ENCODE data around the gene BCL2L14.
A peak's percentile ranks its signal among the peaks of the same experiment; 100 is the strongest.

BCL2L14 gene

DNA sequence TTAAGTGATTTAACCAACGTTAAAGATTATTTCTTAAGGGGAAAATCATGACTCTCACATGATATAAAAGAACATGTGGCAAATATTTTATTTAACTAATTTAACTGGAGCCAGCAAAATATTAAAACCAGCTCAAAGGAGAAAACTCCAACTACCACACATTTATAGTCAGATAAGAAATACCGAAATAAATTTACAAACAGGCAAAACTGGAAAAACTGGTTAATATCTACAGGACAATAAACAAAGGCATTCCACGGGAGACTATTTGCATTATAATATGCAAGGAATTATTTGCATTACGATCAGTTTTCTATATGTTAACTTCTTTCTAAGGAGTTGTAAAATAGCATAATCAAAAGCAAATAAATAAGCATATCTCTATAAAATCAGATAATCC, 13.8 kb upstream of the BCL2L14 start:
- no peak for DNase-seq

DNA sequence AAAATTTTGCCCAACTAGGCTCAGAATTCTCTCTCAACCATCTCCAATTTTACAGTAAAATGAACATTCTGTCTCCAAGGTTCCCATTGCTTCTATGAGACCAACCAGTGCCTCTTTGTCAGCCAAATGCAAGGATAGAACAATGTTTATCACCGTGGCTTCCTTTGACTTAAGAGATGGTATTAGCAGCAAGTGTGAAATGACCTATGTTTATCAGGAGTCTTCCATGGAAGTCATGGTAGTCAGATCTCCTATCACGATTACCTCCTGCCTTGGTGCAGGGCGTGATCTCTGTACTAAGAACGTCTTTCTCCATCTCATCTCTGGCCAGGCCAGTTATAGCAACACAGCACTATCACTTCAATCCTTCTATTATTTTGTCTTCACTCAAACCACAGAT, 6.1 kb upstream of the BCL2L14 start:
- no peak for DNase-seq

DNA sequence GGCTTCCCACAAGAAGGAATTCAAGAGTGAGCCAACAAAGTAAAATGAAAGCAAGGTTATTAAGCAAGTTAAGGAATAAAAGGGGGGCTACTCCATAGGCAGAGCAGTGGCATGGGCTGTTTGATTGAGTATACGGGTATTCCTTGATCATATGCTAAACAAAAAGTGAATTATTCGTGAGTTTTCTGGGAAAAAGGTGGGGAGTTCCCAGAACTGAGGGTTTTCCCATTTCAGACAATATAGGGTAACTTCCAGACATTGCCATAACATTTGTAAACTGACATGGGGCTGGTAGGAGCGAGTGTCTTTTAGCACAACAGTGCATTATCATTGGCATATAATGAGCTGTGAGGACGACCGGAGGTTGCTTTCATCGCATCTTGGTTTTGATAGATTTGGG, 2.0 kb upstream of the BCL2L14 start:
- no peak for DNase-seq

DNA sequence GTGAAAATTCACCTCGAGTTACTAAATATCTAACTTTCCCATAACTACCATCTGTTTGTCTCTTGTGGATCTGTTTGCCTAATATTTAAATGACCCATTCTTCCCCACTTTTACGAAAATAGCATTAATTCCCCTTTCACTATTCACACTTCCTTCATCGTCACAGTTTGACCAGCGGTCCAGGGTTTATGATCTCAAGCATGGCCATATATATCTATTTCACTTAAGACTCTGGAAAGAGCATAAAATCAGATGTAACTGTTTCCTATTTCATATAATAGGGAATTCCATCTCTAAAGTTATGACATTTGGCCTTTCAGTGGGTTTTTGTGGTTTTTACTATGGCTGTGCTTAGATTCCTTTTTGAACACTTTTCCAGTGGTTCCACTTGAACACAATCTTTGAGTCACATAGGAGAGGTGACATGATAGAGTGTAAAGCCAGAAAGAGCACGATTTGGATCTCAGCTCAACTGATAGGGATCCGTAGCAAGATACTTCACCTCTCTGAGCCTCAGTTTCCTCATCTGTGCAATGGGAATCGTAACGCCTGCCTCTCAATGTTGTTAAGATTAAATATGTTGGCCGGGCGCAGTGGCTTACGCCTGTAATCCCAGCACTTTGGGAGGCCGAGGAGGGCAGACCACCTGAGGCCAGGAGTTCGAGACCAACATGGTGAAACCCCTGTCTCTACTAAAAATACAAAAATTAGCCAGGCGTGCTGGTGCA, 754 bp upstream of the BCL2L14 start:
- DNase-seq, result no peak

DNA sequence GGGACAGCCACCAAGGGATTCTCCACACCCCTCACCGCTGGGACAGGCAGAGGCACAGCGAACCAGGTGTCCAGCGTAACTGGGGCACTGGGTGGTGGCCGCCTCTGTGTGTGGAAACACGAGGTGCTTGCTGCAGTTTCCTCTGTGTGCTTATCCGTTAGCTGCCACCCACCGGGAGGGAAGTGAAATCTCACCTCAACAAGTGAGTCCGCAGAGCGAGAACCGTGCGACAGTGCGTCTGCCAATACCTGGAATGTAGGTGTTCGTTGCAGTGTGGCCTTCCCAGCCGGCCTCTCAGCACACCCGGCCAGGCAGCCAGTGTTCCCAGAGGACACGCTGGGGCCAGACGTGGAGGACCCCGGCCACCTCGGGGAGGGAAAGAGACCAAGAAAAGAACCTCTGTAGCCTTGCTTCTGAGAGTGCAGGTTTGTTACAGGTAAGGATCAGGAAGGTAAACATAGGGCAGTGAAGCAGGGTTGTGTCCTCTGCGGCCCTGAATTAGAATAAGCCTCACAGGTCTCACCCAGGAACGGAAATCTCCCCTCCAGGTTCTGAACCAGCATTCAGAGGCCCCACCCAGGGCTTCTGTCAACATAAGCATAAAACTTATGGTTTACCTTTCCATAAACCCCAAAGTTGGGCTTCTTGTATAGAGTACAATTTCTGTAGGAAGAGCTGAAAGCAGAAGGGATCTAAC, 1.5 kb downstream of the BCL2L14 start:
- no peak for DNase-seq

DNA sequence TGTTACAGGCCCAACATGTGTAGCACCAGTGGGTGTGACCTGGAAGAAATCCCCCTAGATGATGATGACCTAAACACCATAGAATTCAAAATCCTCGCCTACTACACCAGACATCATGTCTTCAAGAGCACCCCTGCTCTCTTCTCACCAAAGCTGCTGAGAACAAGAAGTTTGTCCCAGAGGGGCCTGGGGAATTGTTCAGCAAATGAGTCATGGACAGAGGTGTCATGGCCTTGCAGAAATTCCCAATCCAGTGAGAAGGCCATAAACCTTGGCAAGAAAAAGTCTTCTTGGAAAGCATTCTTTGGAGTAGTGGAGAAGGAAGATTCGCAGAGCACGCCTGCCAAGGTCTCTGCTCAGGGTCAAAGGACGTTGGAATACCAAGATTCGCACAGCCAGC, 8.6 kb downstream of the BCL2L14 start:
- no peak for DNase-seq

DNA sequence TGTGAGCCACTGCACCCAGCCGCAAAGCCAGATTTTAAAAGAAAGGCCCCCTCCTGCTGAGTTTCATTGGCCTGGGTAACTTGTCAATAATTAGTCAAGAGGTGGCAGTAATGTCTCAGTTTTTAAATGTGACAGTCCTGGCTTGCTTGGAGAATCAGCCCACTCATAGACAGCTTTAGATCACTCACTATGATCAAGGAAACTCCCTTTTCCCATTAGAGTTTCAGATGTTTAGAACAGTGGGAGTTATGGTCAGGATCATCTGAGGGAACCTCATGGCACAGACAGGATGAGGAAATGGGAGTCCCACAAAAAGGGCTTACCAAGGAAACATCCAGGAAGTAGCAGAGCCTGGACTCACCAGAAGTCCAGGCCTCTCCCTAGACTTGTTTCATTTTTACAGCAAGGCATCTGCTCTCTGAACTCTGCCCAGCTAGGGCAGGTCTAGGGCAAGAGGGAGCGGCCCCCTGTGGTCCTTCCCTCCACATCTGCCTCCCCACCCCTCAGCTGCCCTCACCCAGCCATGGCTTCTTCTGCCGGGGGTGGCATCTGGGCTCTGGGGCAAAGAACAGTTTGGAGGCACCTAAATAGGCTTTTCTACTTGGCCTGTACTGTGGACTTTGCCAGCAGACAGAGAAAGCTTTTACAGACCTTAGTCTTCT, 11.2 kb downstream of the BCL2L14 start:
- peak; percentile 72 for DNase-seq

DNA sequence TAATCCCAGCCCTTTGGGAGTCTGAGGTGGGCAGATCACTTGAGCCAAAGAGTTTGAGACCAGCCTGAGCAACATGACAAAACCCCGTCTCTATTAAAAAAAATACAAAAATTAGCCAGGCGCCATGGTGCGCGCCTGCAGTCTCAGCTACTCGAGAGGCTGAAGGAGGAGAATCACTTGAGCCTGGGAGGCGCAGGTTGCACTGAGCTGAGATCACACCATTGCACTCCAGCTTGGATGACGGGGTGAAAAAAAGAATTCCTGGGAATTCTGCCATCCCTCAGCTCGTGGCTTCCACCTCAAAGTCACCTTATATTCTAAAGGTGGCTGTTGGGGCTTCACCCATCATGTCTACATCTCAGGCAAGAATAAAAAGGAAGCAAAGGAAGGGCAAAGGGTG, 12.9 kb downstream of the BCL2L14 start:
- DNase-seq, result no peak

DNA sequence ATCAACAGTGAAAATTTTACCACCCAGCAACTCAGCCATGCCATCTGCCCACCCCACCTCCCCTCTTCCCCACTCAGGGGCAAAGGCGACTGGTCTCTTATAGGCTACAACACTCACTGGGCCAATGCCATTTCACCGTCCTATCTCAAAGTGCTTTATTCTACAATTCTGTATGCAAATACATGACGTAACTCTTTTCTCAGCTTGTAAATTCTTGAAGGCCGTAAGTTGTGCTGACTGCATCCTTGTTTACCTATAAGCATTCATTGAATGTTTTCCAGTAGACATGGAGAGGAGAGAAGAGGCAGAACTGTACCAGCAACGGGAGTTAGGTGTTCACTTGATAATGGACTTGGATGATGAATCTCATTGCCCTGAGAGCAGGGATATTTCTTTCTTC, 15.6 kb downstream of the BCL2L14 start:
- DNase-seq, result no peak

DNA sequence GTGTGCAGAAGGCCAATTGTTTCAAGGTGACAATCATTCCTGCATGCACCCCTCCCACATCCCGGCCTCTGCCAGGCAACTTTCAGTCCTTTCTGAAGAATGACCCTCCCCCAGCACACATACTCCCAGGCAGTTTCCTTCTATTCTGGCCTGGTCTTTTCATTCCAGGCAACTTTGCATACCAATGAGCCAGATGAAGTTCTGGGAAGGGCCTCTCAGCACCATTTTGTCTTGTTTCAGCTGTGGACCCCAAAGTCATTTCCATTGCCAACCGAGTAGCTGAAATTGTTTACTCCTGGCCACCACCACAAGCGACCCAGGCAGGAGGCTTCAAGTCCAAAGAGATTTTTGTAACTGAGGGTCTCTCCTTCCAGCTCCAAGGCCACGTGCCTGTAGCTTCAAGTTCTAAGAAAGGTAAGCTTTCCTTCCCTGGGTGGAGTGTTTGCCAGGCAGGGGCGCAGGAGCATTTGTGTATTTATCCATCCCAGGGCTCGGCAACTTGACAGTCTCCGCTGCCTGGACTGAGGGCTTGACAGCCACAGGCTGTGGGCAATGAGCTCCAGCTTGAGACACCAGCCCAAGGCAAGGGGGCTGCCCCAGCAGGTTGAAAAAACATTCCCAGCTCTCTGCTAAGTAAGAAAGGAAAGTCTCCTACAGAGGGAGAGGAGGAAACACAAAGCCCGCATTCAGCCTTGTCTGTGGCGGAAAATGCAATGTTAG, 16.4 kb downstream of the BCL2L14 start:
- no peak for DNase-seq

DNA sequence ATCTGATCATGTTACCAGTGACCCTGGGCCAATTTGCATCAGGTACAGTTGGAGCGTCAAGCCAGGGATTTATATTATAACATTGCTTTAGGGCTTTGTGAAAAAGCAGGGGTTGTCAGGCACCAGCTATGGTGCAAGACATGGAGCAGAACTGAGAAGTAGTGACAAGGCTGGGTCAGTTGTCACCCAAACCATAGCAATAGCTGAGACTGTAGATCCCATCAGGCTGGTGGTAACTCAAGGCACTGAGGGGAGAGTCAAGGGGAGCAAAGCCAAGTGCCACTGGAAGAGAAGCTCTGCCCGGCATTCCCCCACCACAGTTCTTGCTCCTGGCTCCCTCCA, 16.9 kb downstream of the BCL2L14 start:
- no peak for DNase-seq

DNA sequence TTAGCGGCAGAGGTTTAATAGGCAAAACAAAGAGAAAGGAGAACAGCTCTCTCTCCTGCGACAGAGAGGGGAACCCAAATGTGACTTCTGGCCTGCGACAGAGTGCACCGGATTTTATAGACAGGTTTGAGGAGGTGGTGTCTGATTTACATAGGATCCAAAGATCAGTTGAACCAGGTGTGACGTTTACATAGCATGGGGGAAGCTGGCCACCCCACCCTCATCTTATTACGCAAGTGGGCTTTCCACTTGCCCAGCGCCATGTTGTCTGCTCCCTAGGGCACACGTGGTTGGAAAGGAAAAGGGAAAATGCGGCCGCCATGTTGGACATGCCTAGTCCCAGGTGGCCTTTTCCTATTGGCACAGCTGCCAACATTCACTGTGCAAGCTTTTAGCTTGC, 17.4 kb downstream of the BCL2L14 start:
- no peak for DNase-seq

DNA sequence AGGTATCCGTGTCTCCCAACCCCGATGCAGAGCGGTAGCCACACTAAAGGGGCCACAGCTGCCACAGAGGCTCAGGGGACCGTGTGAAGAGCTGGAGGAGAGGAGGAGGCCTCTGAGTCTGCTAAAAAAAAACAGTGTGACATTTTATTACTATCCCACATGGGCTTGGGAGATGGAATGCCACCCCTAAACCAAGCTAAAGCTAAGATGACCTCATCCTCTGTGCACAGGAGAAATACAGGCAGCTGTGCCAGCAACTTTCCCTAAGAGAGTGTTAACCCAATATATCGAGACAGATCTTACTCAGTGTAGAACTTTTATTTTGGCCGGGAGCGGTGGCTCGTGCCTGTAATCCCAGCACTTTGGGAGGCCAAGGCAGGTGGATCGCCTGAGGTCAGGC, 18.0 kb downstream of the BCL2L14 start:
- no peak for DNase-seq

DNA sequence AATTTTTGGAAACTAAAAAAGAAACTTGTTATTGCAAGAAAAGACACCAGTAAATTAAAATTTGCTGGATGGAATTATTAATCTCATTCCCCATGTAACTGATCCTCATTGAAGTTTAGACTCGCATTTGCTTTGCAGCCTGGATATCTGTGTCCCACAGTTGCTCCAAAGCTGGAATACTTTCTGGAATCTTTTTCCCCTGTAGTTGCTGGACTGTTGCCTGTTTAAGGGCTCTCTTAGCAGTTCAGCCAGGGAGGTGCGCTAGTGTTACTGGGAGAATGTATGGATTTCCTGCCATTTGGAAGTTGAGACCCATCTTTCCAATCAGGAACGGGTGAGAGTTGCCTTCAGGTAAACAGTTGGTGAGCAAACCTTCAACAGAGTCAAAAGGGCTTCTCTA, 20.3 kb downstream of the BCL2L14 start:
- DNase-seq, result no peak

DNA sequence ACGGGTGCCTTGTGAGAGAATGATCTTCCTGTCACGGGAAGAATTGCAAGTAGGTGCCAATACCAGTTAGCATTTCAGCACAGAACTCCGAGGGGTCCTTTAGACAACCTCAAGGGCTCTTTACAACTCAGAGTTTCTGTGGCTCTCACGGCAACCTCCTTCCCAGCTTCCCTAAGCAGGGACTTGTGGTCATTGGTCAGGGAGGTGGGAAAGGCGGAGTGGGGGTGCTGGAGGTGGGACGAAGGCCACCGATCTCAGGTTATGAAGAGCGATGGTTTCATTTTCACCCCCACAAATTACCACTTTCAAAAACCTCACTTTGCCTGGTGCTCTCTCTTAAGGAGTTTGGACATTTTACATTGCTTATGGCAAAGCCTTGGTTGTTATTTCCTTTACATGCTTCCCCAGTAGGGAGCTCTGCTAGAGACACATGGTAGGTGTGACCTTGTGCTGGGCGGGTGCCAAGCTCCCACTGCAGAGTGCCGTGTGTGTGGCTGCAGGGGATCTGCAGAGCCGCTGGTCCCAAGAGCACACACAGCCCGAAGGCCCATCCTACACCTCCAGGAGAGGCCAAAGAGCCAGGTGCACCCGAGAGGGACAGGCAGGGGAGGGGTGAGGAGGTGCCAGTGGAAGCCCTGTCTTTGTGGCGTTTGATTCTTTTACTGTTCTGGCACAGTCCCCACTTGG, 21.4 kb downstream of the BCL2L14 start:
- DNase-seq, result no peak

DNA sequence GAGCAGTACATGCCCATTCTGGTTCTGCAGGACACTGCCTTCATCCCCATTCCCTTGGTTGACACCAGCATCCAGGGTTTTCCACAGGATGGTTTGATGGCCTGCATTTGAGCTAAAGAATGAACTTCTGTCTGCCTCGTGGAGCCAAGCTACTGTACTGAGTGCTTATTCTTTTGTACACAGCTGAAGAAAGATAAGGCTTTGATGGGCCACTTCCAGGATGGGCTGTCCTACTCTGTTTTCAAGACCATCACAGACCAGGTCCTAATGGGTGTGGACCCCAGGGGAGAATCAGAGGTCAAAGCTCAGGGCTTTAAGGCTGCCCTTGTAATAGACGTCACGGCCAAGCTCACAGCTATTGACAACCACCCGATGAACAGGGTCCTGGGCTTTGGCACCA, 23.7 kb downstream of the BCL2L14 start:
- no peak for DNase-seq

DNA sequence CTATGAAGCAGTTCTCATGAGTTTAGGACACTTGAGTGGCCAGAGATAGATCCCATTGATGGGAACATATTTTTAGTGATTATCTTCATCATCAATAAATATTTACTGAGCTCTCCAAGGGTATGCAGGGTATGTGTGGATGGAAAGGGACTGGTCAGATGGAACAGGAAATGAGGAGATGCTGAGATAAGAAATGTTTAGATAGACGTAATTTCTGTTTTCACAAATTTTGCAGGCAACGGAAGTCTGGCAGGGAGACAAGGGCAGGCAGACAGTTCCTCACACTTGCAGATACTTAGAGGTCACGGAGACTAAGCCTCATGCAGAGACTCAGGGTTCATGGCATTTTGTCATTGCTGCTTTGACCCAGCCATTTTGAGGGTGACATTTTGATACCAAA, 24.3 kb downstream of the BCL2L14 start:
- DNase-seq, result no peak

DNA sequence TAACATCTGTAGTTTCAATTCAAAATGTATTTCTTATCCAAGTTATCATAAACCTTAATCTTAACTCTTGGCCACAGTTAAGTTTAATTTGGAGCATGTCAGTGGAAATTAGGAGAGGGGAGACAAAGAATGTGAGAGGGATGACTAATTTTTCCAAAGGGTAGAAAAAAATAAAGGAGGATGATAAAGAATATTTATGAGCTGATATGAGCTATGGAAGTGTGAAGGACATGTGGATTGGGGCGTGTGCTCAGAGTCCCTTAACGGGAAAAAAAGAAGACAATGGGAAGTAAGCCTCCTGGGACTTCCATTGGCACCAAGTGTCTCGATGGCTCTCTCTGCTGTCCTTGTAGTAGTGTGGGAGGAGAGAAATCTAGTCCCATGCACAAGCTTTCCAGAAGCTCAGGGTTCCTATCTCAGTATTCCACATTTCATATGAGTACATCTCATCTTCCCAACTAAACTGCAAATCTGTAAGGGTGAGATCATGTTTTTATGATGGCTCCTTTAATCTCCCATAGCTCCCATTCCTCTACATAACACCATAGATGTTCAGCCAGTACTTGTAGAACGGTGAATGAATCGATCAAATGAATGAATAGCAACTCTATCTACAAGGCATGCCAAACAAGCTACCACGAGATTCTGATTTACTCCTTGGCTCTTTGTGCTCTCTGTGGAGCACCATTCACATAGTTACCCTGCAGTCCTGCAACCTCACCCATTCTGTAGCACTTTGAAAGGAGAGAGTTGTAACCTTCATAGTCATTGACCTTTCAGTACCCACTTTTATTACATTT, 27.4 kb downstream of the BCL2L14 start:
- DNase-seq, result no peak

DNA sequence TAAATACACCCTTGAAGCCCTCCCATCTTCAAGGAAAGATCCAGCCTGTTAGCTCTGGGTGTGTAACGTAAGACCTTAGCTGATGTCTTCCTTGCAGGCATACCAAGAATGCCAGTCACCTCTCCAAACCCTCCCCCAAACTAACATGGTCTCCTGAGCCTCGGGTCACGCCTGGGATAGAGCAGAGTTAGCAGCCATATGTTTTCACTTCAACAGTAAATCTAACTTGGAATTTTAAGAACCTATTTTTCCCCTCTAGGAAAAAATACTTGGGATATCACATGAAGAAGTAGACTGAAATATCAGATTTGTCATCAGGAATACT, 27.9 kb downstream of the BCL2L14 start:
- no peak for DNase-seq

DNA sequence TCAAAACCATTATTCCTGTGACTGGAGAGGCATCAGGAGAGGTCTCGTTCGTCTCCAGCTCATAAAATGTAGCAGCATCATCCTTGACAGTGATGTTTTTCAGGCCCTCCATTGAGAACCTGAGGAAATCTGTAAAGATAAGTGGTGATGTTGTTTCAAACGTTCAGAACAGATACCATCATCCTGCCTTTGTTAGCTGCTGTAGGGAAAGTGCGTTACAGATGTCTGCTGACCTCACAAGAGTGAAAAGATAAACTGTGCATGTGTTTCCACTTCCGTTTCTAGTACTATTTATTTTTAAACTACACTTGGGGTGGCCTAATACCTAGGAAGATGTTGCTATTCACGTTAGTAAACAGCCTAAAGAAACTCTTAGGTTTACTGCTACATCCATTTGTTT, 28.4 kb downstream of the BCL2L14 start:
- no peak for DNase-seq

DNA sequence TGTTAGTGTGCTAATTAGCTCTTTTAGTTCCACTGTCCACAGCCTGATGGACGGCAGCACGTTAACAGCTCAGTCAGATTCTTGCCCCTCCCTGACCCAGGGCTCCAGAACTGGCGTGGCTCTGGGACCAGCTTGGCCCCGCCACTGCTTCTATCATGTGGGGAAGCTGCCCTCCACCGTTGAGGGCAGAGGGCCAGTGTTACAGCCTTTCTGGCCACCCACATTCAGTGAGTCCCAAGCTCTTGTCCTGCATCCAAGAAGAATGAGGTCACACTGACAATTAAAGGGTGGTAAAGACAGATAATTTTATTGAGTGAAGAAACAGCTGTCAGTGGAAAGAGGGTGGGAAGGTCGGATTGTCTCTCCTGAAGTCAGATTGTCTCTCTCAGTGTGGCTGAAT, 36.9 kb downstream of the BCL2L14 start:
- no peak for DNase-seq

DNA sequence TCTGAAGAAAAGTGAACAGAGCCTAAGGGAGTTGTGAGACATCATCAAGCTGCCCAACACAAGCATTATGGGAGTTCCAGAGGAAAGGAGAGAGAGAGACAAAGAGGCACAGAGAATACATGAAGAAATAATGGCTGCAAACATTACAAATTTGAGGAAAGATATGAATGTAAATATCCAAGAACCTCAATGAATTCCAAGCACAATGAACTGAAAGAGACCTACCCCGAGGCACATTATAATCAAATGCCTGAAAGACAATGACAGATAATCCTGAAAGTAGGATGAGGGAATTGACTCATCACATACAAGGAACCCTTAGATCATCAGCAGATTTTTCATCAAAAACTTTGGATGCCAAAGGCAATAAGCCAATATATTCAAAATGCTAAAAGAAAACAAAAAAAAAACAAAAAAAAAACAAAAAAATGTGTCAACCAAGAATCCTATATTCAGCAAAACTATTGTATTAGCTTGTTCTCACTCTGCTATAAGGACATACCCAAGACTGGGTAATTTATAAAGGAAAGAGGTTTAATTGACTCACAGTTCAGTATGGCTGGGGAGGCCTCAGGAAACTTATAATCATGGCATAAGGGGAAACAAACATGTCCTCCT, 37.8 kb downstream of the BCL2L14 start:
- no peak for DNase-seq

Data from hematopoietic multipotent progenitor cell treated with erythropoietin and hydrocortisone succinate and interleukin-3 and kit ligand, for 8 days (in vitro differentiated cells).